A673 (cell line): ENCODE measurements around the gene KANSL1. TPM values are rescaled to one million over a fixed set of nuclear protein-coding genes. Genes with fewer than 3 reads are reported as not detected.
"Not testable (repeated sequence)": the region's sequence is repeated elsewhere in the genome, so short reads cannot be mapped to it uniquely, and the experiment has no call there.

Source experiments
- BruUV-seq: library from RNA; stranded (reverse); fragments of 400-500 nt; replicated peaks from 2 replicates; lab custom pipeline; 2021; lab: Mats Ljungman, UMichigan
- CTCF ChIA-PET: fragments of 300-600 bp; sonication (Branson Sonifier 250); formaldehyde crosslinking; loops from one replicate; lab custom pipeline; 2022; ENCODE audit warnings: antibody characterized with exemption; lab: Charles Lee
- POLR2A ChIA-PET: fragments of 300-600 bp; sonication (Branson Sonifier 250); formaldehyde crosslinking; loops from one replicate; lab custom pipeline; 2022; ENCODE audit warnings: antibody characterized with exemption; ENCODE audit not compliant: low non-redundant PET; lab: Charles Lee
- DNase-seq: peaks from one replicate; pipeline ENCODE4 v3.0.0-alpha.2; 2015; ENCODE audit warnings: low spot score
- H3K27ac ChIP-seq: fragments of 200-600 bp; sonication (generic); 2 replicates; pipeline ENCODE4 v1.5.1; 2016; ENCODE audit warnings: mixed run types, low read depth, mild to moderate bottlenecking, mixed read lengths, antibody characterized with exemption, low read length; ENCODE audit not compliant: poor library complexity, severe bottlenecking
- H3K27me3 ChIP-seq: fragments of 200-600 bp; sonication (generic); replicated peaks from 2 replicates; pipeline ENCODE4 v1.6.1; 2017; ENCODE audit warnings: mixed run types, low read depth, mild to moderate bottlenecking, mixed read lengths, antibody characterized with exemption, low read length; ENCODE audit not compliant: insufficient read depth, poor library complexity
- H3K36me3 ChIP-seq: fragments of 200-600 bp; sonication (generic); 2 replicates; pipeline ENCODE4 v1.6.1; 2016; ENCODE audit warnings: mixed run types, mild to moderate bottlenecking, mixed read lengths, antibody characterized with exemption, low read length; ENCODE audit not compliant: insufficient read depth, poor library complexity, severe bottlenecking
- H3K4me1 ChIP-seq: fragments of 200-600 bp; sonication (generic); 2 replicates; pipeline ENCODE4 v1.6.1; 2017; ENCODE audit warnings: mixed run types, mild to moderate bottlenecking, mixed read lengths, antibody characterized with exemption, low read length; ENCODE audit not compliant: insufficient read depth, poor library complexity, severe bottlenecking
- H3K4me3 ChIP-seq: fragments of 200-600 bp; sonication (generic); 2 replicates; pipeline ENCODE4 v1.5.1; 2016; ENCODE audit warnings: low read depth, mixed run types, mild to moderate bottlenecking, mixed read lengths, low read length; ENCODE audit not compliant: poor library complexity, severe bottlenecking
- H3K9me3 ChIP-seq: fragments of 200-600 bp; sonication (generic); 2 replicates; pipeline ENCODE4 v1.6.1; 2016; ENCODE audit warnings: mixed run types, low read depth, mild to moderate bottlenecking, mixed read lengths, antibody characterized with exemption, low read length; ENCODE audit not compliant: poor library complexity, severe bottlenecking
- CTCF ChIP-seq: fragments of 300-800, 200-600 bp; sonication (generic); conservative IDR thresholded peaks from 2 replicates; pipeline ENCODE4 v1.5.1; 2017; ENCODE audit warnings: low read depth, mild to moderate bottlenecking, antibody characterized with exemption, low read length, moderate library complexity, mixed read lengths
- EZH2 ChIP-seq: fragments of 200-600 bp; sonication (generic); IDR thresholded peaks from 2 replicates; pipeline ENCODE4 v1.6.1; 2017; ENCODE audit warnings: borderline replicate concordance, low read depth, mild to moderate bottlenecking, mixed read lengths, antibody characterized with exemption, low read length; ENCODE audit not compliant: poor library complexity, severe bottlenecking
- intact Hi-C: fragments of 100-400 bp; cut with micrococcal nuclease; formaldehyde crosslinking; loops from one replicate; pipeline ENCODE4 v1.10.0; 2022; ENCODE audit not compliant: unreplicated experiment
- total RNA-seq: library from RNA; stranded (reverse); gene quantifications from 2 replicates; pipeline ENCODE4 v1.2.3, GENCODE V29; 2021

KANSL1 gene
- total RNA-seq, 1 experiment from 2014 or later, result 64.9 TPM

- H3K36me3 ChIP-seq, H3K27me3 ChIP-seq, DNase-seq, H3K4me3 ChIP-seq, BruUV-seq, H3K9me3 ChIP-seq, intact Hi-C loops, H3K27ac ChIP-seq: not testable (repeated sequence)
- H3K4me1 ChIP-seq, result peaks cover 15% of the 10 kb centered on the region
- ChIA-PET POLR2A (interaction anchor here (0.6 kb wide), 1 partner anchor 12 kb away, joined by 3 read pairs; no protein-coding TSS in a partner anchor), CTCF (interaction anchor here (0.7 kb wide), 1 partner anchor 86 kb away, joined by 4 read pairs; no protein-coding TSS in a partner anchor)
Observed at GRCh38 chr17:46101785-46102617, 91.2 kb downstream of the KANSL1 start.

- POLR2A ChIA-PET, result no interaction called here
- CTCF ChIA-PET, result no interaction called here
- H3K27ac ChIP-seq, result peak overlapping the region; percentile 82
- H3K27me3 ChIP-seq, result no peaks in the 10 kb centered on the region
- peak; percentile 36 for DNase-seq
- H3K36me3 ChIP-seq, result no peaks in the 10 kb centered on the region
- H3K4me3 ChIP-seq, result no peak overlapping the region
- intact Hi-C loops, result no loop called here
- H3K9me3 ChIP-seq, result no peaks in the 10 kb centered on the region
- H3K4me1 ChIP-seq, result peaks cover 15% of the 10 kb centered on the region
- TF ChIP-seq EZH2 (no peak), CTCF (no peak)
- no TSS peak for BruUV-seq
Observed at GRCh38 chr17:46100590-46100989, 92.6 kb downstream of the KANSL1 start.

GRCh38 chr17:46099865-46100264 lies 93.4 kb downstream of the KANSL1 start:
- POLR2A ChIA-PET, result no interaction called here
- H3K27ac ChIP-seq, result no peak overlapping the region

More at GRCh38 chr17:46099865-46100264, 93.4 kb downstream of the KANSL1 start:
- CTCF ChIA-PET, result no interaction called here
- intact Hi-C loops, result no loop called here
- no peak for DNase-seq
- TF ChIP-seq CTCF (no peak), EZH2 (no peak)
- Histone ChIP-seq H3K36me3 (no peaks in the 10 kb centered on the region), H3K9me3 (no peaks in the 10 kb centered on the region), H3K27me3 (no peaks in the 10 kb centered on the region), H3K4me1 (peaks cover 15% of the 10 kb centered on the region), H3K4me3 (no peak overlapping the region)
- no TSS peak for BruUV-seq
